GM18870 (cell line): ENCODE data around the gene SYT2.

Experiments used
- ATAC-seq: cut with Tn5 transposase; IDR thresholded peaks from one replicate; pipeline ENCODE4 v1.9.1; 2021; ENCODE audit warnings: moderate library complexity; ENCODE audit not compliant: unreplicated experiment

SYT2 gene

GRCh38 chr1:202706851-202707250 lies 3.4 kb downstream of the SYT2 start:
- ATAC-seq: no peak

- no peak for ATAC-seq
These were observed 5.7 kb downstream of the SYT2 start for GRCh38 chr1:202704601-202705000.

- no peak for ATAC-seq
These were observed 7.1 kb downstream of the SYT2 start for GRCh38 chr1:202703191-202703590.

GRCh38 chr1:202702088-202702487 lies 8.2 kb downstream of the SYT2 start:
- no peak for ATAC-seq

GRCh38 chr1:202701200-202701599 lies 9.1 kb downstream of the SYT2 start:
- no peak for ATAC-seq

- no peak for ATAC-seq
These were observed 10.2 kb downstream of the SYT2 start for GRCh38 chr1:202700061-202700460.

- ATAC-seq: no peak
These were observed 12.0 kb downstream of the SYT2 start for GRCh38 chr1:202698276-202698675.

GRCh38 chr1:202697038-202697437 lies 13.2 kb downstream of the SYT2 start:
- no peak for ATAC-seq

GRCh38 chr1:202694314-202694713 lies 15.9 kb downstream of the SYT2 start:
- ATAC-seq: no peak

- ATAC-seq: no peak
These were observed 17.2 kb downstream of the SYT2 start for GRCh38 chr1:202692959-202693555.

- no peak for ATAC-seq
These were observed 18.4 kb downstream of the SYT2 start for GRCh38 chr1:202691816-202692215.

- ATAC-seq: no peak
These were observed 20.5 kb downstream of the SYT2 start for GRCh38 chr1:202689493-202690342.

GRCh38 chr1:202689082-202689481 lies 21.2 kb downstream of the SYT2 start:
- ATAC-seq: no peak

- no peak for ATAC-seq
These were observed 21.9 kb downstream of the SYT2 start for GRCh38 chr1:202688401-202688800.

GRCh38 chr1:202687798-202688197 lies 22.5 kb downstream of the SYT2 start:
- ATAC-seq: no peak

GRCh38 chr1:202687370-202687769 lies 22.9 kb downstream of the SYT2 start:
- no peak for ATAC-seq

- ATAC-seq: no peak
These were observed 24.6 kb downstream of the SYT2 start for GRCh38 chr1:202685641-202686040.

GRCh38 chr1:202684716-202685115 lies 25.5 kb downstream of the SYT2 start:
- ATAC-seq: no peak

- no peak for ATAC-seq
These were observed 27.2 kb downstream of the SYT2 start for GRCh38 chr1:202683029-202683428.

GRCh38 chr1:202682477-202682876 lies 27.8 kb downstream of the SYT2 start:
- ATAC-seq: no peak

- ATAC-seq: no peak
These were observed 28.4 kb downstream of the SYT2 start for GRCh38 chr1:202681736-202682420.
